Ascending aorta (tissue), 2 donors: ENCODE measurements around the gene LRRN4. TPM values are rescaled to one million over a fixed set of nuclear protein-coding genes. Genes with fewer than 3 reads are reported as not detected.

Experiments
- DNase-seq, 2 donors: peaks; one replicate each; pipeline ENCODE4 v3.0.0-alpha.2; 2019; ENCODE audit warnings: low spot score in 2 of 2
- H3K27ac ChIP-seq, 2 donors: fragments of 200-600 bp; sonication (generic); one replicate each; pipeline ENCODE4 v1.5.1; 2016 to 2017; ENCODE audit warnings: mild to moderate bottlenecking in 1 of 2
- H3K27me3 ChIP-seq: fragments of 200-600 bp; sonication (generic); one replicate; pipeline ENCODE4 v1.5.1; 2017
- H3K36me3 ChIP-seq, 2 donors: fragments of 200-600 bp; sonication (generic); one replicate each; pipeline ENCODE4 v1.5.1; 2016
- H3K4me1 ChIP-seq, 2 donors: fragments of 200-600 bp; sonication (generic); one replicate each; pipeline ENCODE4 v1.5.1; 2016 to 2017; ENCODE audit warnings: mild to moderate bottlenecking in 1 of 2
- H3K4me3 ChIP-seq, 2 donors: fragments of 200-600 bp; sonication (generic); one replicate each; pipeline ENCODE4 v1.5.1; 2016 to 2017; ENCODE audit warnings: mild to moderate bottlenecking in 1 of 2
- H3K9me3 ChIP-seq, 2 donors: fragments of 200-600 bp; sonication (generic); one replicate each; pipeline ENCODE4 v1.5.1; 2016
- intact Hi-C: fragments of 100-400 bp; cut with DNase I; formaldehyde crosslinking; loops from one replicate; pipeline ENCODE4 v1.15.1; 2023
- total RNA-seq: library from RNA; depleted of rRNA; stranded (reverse); fragments of >200 nt; gene quantifications from one replicate; pipeline ENCODE4 v1.1.0, GENCODE V29; 2016
- TF ChIP-seq, protein P1 (sequence below), 3 experiments: fragments of 200-600 bp in 2 of 3; fragments of 450-650 bp in 1 of 3; sonication (generic) in 2 of 3; IDR thresholded peaks; one replicate each; pipeline ENCODE4 v1.5.1; 2016 to 2019; ENCODE audit warnings: antibody characterized with exemption in 3 of 3, mild to moderate bottlenecking in 1 of 3, moderate library complexity in 1 of 3

Gene LRRN4
- total RNA-seq, 1 donor from 2014 or later, result not detected

GRCh38 chr20:6030453-6031080 is 23.3 kb downstream of the LRRN4 start:
- H3K27ac ChIP-seq, result no peak overlapping the region
- DNase-seq, result no peak
- H3K4me1 ChIP-seq, result peaks cover 0 to 7% of the 10 kb centered on the region in 2 donors
- intact Hi-C loops, result no loop called here
- peaks cover 13 to 39% of the 10 kb centered on the region in 2 donors for H3K36me3 ChIP-seq
- H3K4me3 ChIP-seq, result no peak overlapping the region
- TF ChIP-seq, protein P1, sequence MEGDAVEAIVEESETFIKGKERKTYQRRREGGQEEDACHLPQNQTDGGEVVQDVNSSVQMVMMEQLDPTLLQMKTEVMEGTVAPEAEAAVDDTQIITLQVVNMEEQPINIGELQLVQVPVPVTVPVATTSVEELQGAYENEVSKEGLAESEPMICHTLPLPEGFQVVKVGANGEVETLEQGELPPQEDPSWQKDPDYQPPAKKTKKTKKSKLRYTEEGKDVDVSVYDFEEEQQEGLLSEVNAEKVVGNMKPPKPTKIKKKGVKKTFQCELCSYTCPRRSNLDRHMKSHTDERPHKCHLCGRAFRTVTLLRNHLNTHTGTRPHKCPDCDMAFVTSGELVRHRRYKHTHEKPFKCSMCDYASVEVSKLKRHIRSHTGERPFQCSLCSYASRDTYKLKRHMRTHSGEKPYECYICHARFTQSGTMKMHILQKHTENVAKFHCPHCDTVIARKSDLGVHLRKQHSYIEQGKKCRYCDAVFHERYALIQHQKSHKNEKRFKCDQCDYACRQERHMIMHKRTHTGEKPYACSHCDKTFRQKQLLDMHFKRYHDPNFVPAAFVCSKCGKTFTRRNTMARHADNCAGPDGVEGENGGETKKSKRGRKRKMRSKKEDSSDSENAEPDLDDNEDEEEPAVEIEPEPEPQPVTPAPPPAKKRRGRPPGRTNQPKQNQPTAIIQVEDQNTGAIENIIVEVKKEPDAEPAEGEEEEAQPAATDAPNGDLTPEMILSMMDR (IDR thresholded peaks at IDR 0.05), result no peak
- no peaks in the 10 kb centered on the region for H3K9me3 ChIP-seq
- no peaks in the 10 kb centered on the region for H3K27me3 ChIP-seq

DNA sequence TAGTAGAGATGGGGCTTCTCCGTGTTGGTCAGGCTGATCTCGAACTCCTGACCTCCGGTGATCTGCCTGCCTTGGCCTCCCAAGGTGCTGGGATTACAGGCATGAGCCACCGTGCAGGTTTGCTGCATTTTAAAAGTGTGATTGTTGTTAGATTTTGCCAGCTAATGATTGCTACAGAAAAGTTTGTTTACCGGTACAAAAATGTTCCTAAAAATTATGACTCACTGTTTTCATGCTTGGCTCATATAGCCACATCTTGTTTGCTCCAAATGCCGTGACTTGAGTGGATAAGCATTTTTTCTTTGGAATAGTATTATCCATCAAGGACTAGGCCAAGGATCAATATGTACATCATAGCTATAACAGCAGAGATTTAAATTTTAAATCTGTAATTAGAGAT is 24.3 kb downstream of the LRRN4 start:
- Histone ChIP-seq H3K27me3 (no peaks in the 10 kb centered on the region), H3K9me3 (no peaks in the 10 kb centered on the region), H3K4me3 (no peak overlapping the region), H3K4me1 (peaks cover 0 to 7% of the 10 kb centered on the region in 2 donors), H3K27ac (no peak overlapping the region), H3K36me3 (peaks cover 6 to 39% of the 10 kb centered on the region in 2 donors)
- DNase-seq, result no peak
- intact Hi-C loops, result no loop called here
- TF ChIP-seq, protein P1 (IDR thresholded peaks at IDR 0.05), result no peak

- H3K4me1 ChIP-seq, result peaks cover 0 to 7% of the 10 kb centered on the region in 2 donors
- peaks cover 13 to 40% of the 10 kb centered on the region in 2 donors for H3K36me3 ChIP-seq
- intact Hi-C loops, result no loop called here
- H3K9me3 ChIP-seq, result no peaks in the 10 kb centered on the region
- DNase-seq, result no peak
- TF ChIP-seq, protein P1 (IDR thresholded peaks at IDR 0.05), result no peak
- no peaks in the 10 kb centered on the region for H3K27me3 ChIP-seq
- H3K27ac ChIP-seq, result no peak overlapping the region
- no peak overlapping the region for H3K4me3 ChIP-seq
These were observed 25.0 kb downstream of the LRRN4 start for GRCh38 chr20:6028818-6029217.

DNA sequence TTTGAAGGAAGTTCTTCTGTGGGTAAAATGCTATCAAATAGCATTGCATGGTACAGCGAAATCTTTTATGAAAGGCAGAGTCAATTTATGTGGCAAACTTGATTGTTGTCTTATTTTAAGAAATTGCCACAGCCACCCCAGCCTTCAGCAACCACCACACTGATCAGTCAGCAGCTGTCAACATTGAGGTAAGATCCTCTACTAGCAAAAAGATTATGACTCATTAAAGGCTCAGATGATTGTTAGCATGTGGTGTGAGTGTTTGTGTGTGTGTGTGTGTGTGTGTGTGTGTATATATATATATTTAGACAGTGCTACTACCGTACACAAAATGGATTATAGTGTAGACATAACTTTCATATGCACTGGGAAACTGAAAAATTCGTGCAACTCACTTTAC is 27.8 kb downstream of the LRRN4 start:
- intact Hi-C loops, result no loop called here
- no peak for DNase-seq
- peaks cover 0 to 7% of the 10 kb centered on the region in 2 donors for H3K4me1 ChIP-seq
- no peaks in the 10 kb centered on the region for H3K9me3 ChIP-seq
- peaks cover 16 to 40% of the 10 kb centered on the region in 2 donors for H3K36me3 ChIP-seq
- H3K4me3 ChIP-seq, result no peak overlapping the region
- no peak overlapping the region for H3K27ac ChIP-seq
- TF ChIP-seq, protein P1 (IDR thresholded peaks at IDR 0.05), result no peak
- H3K27me3 ChIP-seq, result no peaks in the 10 kb centered on the region

- Histone ChIP-seq H3K4me3 (no peak overlapping the region), H3K36me3 (peaks cover 16 to 40% of the 10 kb centered on the region in 2 donors), H3K9me3 (no peaks in the 10 kb centered on the region), H3K27me3 (no peaks in the 10 kb centered on the region), H3K4me1 (peaks cover 0 to 7% of the 10 kb centered on the region in 2 donors), H3K27ac (no peak overlapping the region)
- intact Hi-C loops, result no loop called here
- no peak for DNase-seq
- TF ChIP-seq, protein P1 (IDR thresholded peaks at IDR 0.05), result no peak
These were observed 29.1 kb downstream of the LRRN4 start for GRCh38 chr20:6024768-6025167.
